ENCODE data around the gene ZDHHC5.
"Not testable (repeated sequence)": the region's sequence is repeated elsewhere in the genome, so short reads cannot be mapped to it uniquely, and the experiment has no call there.

The ZDHHC5 gene

GRCh38 chr11:57651408-57651807 is 16.5 kb upstream of the ZDHHC5 start:
- 90 to 91% methylated on average over 7 of the region's 7 CpGs for WGBS, 2 experiments (ENCODE audit: insufficient coverage in 2 of 2)

GRCh38 chr11:57652230-57652629 is 15.7 kb upstream of the ZDHHC5 start:
- H3K4me3 ChIP-seq (ENCODE audit: extremely low read depth, insufficient read depth, low read length, poor library complexity, severe bottlenecking); H3K9me3 ChIP-seq (ENCODE audit: control insufficient read depth, low read length); H3K36me3 ChIP-seq (ENCODE audit: control insufficient read depth, insufficient read depth, low read length); H3K27ac ChIP-seq (ENCODE audit: low read depth, low read length, severe bottlenecking): not testable (repeated sequence)
- 87 to 97% methylated on average over 9 to 13 of the region's 14 CpGs for WGBS, 2 experiments (ENCODE audit: insufficient coverage in 2 of 2)
- peaks cover 31% of the 10 kb centered on the region for H3K4me1 ChIP-seq (ENCODE audit: control insufficient read depth, insufficient read depth, low read length, poor library complexity, severe bottlenecking)

More at GRCh38 chr11:57651408-57651807, 16.5 kb upstream of the ZDHHC5 start:
- no peak overlapping the region for H3K4me3 ChIP-seq (ENCODE audit: extremely low read depth, insufficient read depth, low read length, poor library complexity, severe bottlenecking)
- H3K4me1 ChIP-seq (ENCODE audit: control insufficient read depth, insufficient read depth, low read length, poor library complexity, severe bottlenecking) = peaks cover 39% of the 10 kb centered on the region
- H3K36me3 ChIP-seq (ENCODE audit: control insufficient read depth, insufficient read depth, low read length) = no peaks in the 10 kb centered on the region
- H3K27ac ChIP-seq (ENCODE audit: low read depth, low read length, severe bottlenecking) = no peak overlapping the region
- no peaks in the 10 kb centered on the region for H3K9me3 ChIP-seq (ENCODE audit: control insufficient read depth, low read length)

GRCh38 chr11:57652662-57653061 is 15.3 kb upstream of the ZDHHC5 start:
- Histone ChIP-seq H3K27ac (ENCODE audit: low read depth, low read length, severe bottlenecking) (no peak overlapping the region), H3K4me1 (ENCODE audit: control insufficient read depth, insufficient read depth, low read length, poor library complexity, severe bottlenecking) (peaks cover 28% of the 10 kb centered on the region), H3K4me3 (ENCODE audit: extremely low read depth, insufficient read depth, low read length, poor library complexity, severe bottlenecking) (no peak overlapping the region), H3K36me3 (ENCODE audit: control insufficient read depth, insufficient read depth, low read length) (no peaks in the 10 kb centered on the region), H3K9me3 (ENCODE audit: control insufficient read depth, low read length) (no peaks in the 10 kb centered on the region)
- WGBS, 2 experiments (ENCODE audit: insufficient coverage in 2 of 2) = 80 to 100% methylated on average over 1 to 2 of the region's 3 CpGs

- Histone ChIP-seq H3K4me3 (ENCODE audit: extremely low read depth, insufficient read depth, low read length, poor library complexity, severe bottlenecking) (no peak overlapping the region), H3K4me1 (ENCODE audit: control insufficient read depth, insufficient read depth, low read length, poor library complexity, severe bottlenecking) (peaks cover 25% of the 10 kb centered on the region), H3K9me3 (ENCODE audit: control insufficient read depth, low read length) (no peaks in the 10 kb centered on the region), H3K36me3 (ENCODE audit: control insufficient read depth, insufficient read depth, low read length) (no peaks in the 10 kb centered on the region), H3K27ac (ENCODE audit: low read depth, low read length, severe bottlenecking) (no peak overlapping the region)
- WGBS, 2 experiments (ENCODE audit: insufficient coverage in 2 of 2) = 47 to 56% methylated on average over 1 of the region's 3 CpGs
Measured at GRCh38 chr11:57653163-57653562, 14.8 kb upstream of the ZDHHC5 start.

- Histone ChIP-seq H3K4me1 (ENCODE audit: control insufficient read depth, insufficient read depth, low read length, poor library complexity, severe bottlenecking) (no peaks in the 10 kb centered on the region), H3K9me3 (ENCODE audit: control insufficient read depth, low read length) (no peaks in the 10 kb centered on the region), H3K27ac (ENCODE audit: low read depth, low read length, severe bottlenecking) (peak overlapping the region; percentile 77), H3K4me3 (ENCODE audit: extremely low read depth, insufficient read depth, low read length, poor library complexity, severe bottlenecking) (peak overlapping the region; percentile 81), H3K36me3 (ENCODE audit: control insufficient read depth, insufficient read depth, low read length) (peaks cover 27% of the 10 kb centered on the region)
- WGBS, 2 experiments (ENCODE audit: insufficient coverage in 2 of 2) = 38 to 67% methylated on average over 2 to 4 of the region's 5 CpGs
Measured at GRCh38 chr11:57656885-57657193, 11.1 kb upstream of the ZDHHC5 start.

- peaks cover 33% of the 10 kb centered on the region for H3K36me3 ChIP-seq (ENCODE audit: control insufficient read depth, insufficient read depth, low read length)
- H3K9me3 ChIP-seq (ENCODE audit: control insufficient read depth, low read length) = no peaks in the 10 kb centered on the region
- peak within 1 kb of the TSS; percentile 77 for H3K27ac ChIP-seq (ENCODE audit: low read depth, low read length, severe bottlenecking)
- no peaks in the 10 kb centered on the region for H3K4me1 ChIP-seq (ENCODE audit: control insufficient read depth, insufficient read depth, low read length, poor library complexity, severe bottlenecking)
- peak within 1 kb of the TSS; percentile 81 for H3K4me3 ChIP-seq (ENCODE audit: extremely low read depth, insufficient read depth, low read length, poor library complexity, severe bottlenecking)
- 0 to 1% methylated on average over 30 to 40 of the region's 45 CpGs for WGBS, 2 experiments (ENCODE audit: insufficient coverage in 2 of 2)
Measured at GRCh38 chr11:57657194-57658022, 10.5 kb upstream of the ZDHHC5 start, which contains the start of gene CLP1. Gene CLP1 (plus strand): TSS chr11:57657762. CDS start chr11:57659477, 1,715 bp downstream.

- peak overlapping the region; percentile 81 for H3K4me3 ChIP-seq (ENCODE audit: extremely low read depth, insufficient read depth, low read length, poor library complexity, severe bottlenecking)
- no peak overlapping the region for H3K27ac ChIP-seq (ENCODE audit: low read depth, low read length, severe bottlenecking)
- WGBS, 2 experiments (ENCODE audit: insufficient coverage in 2 of 2) = 0% methylated on average over 3 to 4 of the region's 8 CpGs
- peaks cover 39% of the 10 kb centered on the region for H3K36me3 ChIP-seq (ENCODE audit: control insufficient read depth, insufficient read depth, low read length)
- H3K4me1 ChIP-seq (ENCODE audit: control insufficient read depth, insufficient read depth, low read length, poor library complexity, severe bottlenecking) = no peaks in the 10 kb centered on the region
- no peaks in the 10 kb centered on the region for H3K9me3 ChIP-seq (ENCODE audit: control insufficient read depth, low read length)
Measured at GRCh38 chr11:57658023-57658361, 9.9 kb upstream of the ZDHHC5 start.

GRCh38 chr11:57659669-57660068 is 8.2 kb upstream of the ZDHHC5 start:
- no peaks in the 10 kb centered on the region for H3K9me3 ChIP-seq (ENCODE audit: control insufficient read depth, low read length)
- WGBS, 2 experiments (ENCODE audit: insufficient coverage in 2 of 2) = 97 to 98% methylated on average over 6 to 11 of the region's 14 CpGs
- no peak overlapping the region for H3K27ac ChIP-seq (ENCODE audit: low read depth, low read length, severe bottlenecking)

GRCh38 chr11:57662893-57663292 is 5.0 kb upstream of the ZDHHC5 start:
- Histone ChIP-seq H3K9me3 (ENCODE audit: control insufficient read depth, low read length) (no peaks in the 10 kb centered on the region), H3K36me3 (ENCODE audit: control insufficient read depth, insufficient read depth, low read length) (peaks cover 39% of the 10 kb centered on the region), H3K4me1 (ENCODE audit: control insufficient read depth, insufficient read depth, low read length, poor library complexity, severe bottlenecking) (no peaks in the 10 kb centered on the region), H3K4me3 (ENCODE audit: extremely low read depth, insufficient read depth, low read length, poor library complexity, severe bottlenecking) (no peak overlapping the region), H3K27ac (ENCODE audit: low read depth, low read length, severe bottlenecking) (peak overlapping the region; percentile 36)
- 40 to 96% methylated on average over 1 to 4 of the region's 4 CpGs for WGBS, 2 experiments (ENCODE audit: insufficient coverage in 2 of 2)

More at GRCh38 chr11:57659669-57660068, 8.2 kb upstream of the ZDHHC5 start:
- no peak overlapping the region for H3K4me3 ChIP-seq (ENCODE audit: extremely low read depth, insufficient read depth, low read length, poor library complexity, severe bottlenecking)
- peaks cover 39% of the 10 kb centered on the region for H3K36me3 ChIP-seq (ENCODE audit: control insufficient read depth, insufficient read depth, low read length)
- no peaks in the 10 kb centered on the region for H3K4me1 ChIP-seq (ENCODE audit: control insufficient read depth, insufficient read depth, low read length, poor library complexity, severe bottlenecking)

- 90 to 92% methylated on average over 7 to 8 of the region's 9 CpGs for WGBS, 2 experiments (ENCODE audit: insufficient coverage in 2 of 2)
- Histone ChIP-seq H3K4me3 (ENCODE audit: extremely low read depth, insufficient read depth, low read length, poor library complexity, severe bottlenecking) (no peak overlapping the region), H3K36me3 (ENCODE audit: control insufficient read depth, insufficient read depth, low read length) (peaks cover 39% of the 10 kb centered on the region), H3K9me3 (ENCODE audit: control insufficient read depth, low read length) (no peaks in the 10 kb centered on the region), H3K27ac (ENCODE audit: low read depth, low read length, severe bottlenecking) (no peak overlapping the region), H3K4me1 (ENCODE audit: control insufficient read depth, insufficient read depth, low read length, poor library complexity, severe bottlenecking) (no peaks in the 10 kb centered on the region)
Measured at GRCh38 chr11:57663975-57664374, 3.9 kb upstream of the ZDHHC5 start.

GRCh38 chr11:57667117-57667735 is 688 bp upstream of the ZDHHC5 start:
- WGBS, 2 experiments (ENCODE audit: insufficient coverage in 2 of 2) = 0 to 1% methylated on average over 15 to 23 of the region's 29 CpGs
- Histone ChIP-seq H3K9me3 (ENCODE audit: control insufficient read depth, low read length) (no peaks in the 10 kb centered on the region), H3K4me3 (ENCODE audit: extremely low read depth, insufficient read depth, low read length, poor library complexity, severe bottlenecking) (peak overlapping the region; percentile 99), H3K4me1 (ENCODE audit: control insufficient read depth, insufficient read depth, low read length, poor library complexity, severe bottlenecking) (peaks cover 7% of the 10 kb centered on the region), H3K36me3 (ENCODE audit: control insufficient read depth, insufficient read depth, low read length) (peaks cover 28% of the 10 kb centered on the region), H3K27ac (ENCODE audit: low read depth, low read length, severe bottlenecking) (peak overlapping the region; percentile 100)

Measured in mesodermal cell (in vitro differentiated cells).